CD4-positive, alpha-beta T cell treated with Interleukin-17A for 1 hour (primary cell): Measurements from ENCODE around the gene TEX22.

ENCODE experiments used
- DNase-seq: peaks from one replicate; pipeline ENCODE4 v3.0.0-alpha.2; 2020

The TEX22 gene

GRCh38 chr14:105422695-105423487 is 24.6 kb downstream of the TEX22 start:
- DNase-seq, result no peak

- no peak for DNase-seq
Observed at GRCh38 chr14:105423488-105424195, 25.3 kb downstream of the TEX22 start.

- DNase-seq, result no peak
Observed at GRCh38 chr14:105424861-105425260, 26.5 kb downstream of the TEX22 start.

DNA sequence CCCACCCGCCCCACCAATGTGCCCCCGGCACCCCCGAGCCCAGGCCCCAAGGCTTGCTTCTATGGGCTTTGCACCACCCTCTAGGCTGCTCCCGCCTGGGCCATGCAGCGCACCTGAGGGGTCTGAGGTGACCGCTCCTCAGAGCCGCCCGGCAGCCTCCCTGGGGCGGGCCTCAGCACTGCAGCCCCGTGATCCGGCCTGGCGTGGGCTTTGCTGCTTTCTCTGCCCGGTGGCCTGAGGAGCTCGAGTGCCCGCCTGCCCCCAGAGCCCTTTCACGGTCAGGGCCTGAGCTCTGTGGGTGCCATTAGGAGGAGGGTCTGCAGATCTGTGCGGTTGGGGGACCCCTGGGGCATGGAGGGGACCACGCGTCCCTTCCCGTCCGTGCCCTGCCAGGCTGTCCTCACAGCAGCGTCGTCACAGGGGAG is 27.5 kb downstream of the TEX22 start:
- no peak for DNase-seq

- no peak for DNase-seq
Observed at GRCh38 chr14:105426416-105427130, 28.2 kb downstream of the TEX22 start.

- DNase-seq, result no peak
Observed at GRCh38 chr14:105427412-105427811, 29.1 kb downstream of the TEX22 start.

DNA sequence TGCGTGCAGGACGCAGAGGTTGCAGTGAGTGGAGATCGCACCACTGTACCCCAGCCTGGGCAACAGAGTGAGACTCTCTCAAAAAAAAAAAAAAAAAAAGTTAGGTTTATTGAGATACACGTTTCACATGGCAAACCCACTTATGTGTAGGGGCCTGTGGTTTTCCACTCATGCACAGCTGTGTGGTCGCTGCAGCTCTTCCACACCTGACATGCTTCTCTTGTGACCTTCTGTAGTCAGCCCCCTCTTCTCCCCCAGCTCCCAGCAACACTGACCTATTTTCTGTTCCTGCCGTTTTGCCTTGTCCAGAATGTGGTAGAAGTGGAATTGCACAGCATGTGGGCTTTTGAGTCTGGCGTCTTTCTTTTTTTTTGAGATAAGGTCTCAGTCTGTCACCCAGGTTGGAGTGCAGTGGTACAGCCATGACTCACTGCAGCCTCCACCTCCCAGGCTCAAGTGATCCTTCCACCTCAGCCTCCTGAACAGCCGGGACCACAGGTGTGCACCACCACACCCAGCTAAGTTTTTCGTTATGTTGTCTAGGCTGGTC is 29.7 kb downstream of the TEX22 start:
- DNase-seq, result no peak

- no peak for DNase-seq
Observed at GRCh38 chr14:105430042-105430441, 31.7 kb downstream of the TEX22 start.

DNA sequence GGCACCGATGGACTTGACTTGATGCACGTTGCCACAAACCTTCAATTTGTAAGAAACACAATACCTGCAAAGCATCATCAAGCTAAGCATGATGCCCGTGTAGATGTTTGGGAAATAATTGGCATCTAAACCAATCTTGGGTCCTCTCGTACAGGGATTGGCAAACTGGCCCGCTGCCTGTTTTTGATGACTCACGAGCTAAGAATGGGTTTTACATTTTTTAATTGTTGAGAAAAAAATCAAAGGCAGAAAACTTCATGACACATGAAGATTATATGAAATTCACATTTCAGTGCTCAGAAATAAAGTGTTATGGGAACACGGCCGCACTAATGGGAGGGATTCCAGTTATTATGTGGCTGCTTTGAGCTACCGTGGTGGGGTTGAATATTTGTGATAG is 32.2 kb downstream of the TEX22 start:
- no peak for DNase-seq

- DNase-seq, result no peak
Observed at GRCh38 chr14:105431256-105431655, 32.9 kb downstream of the TEX22 start.

GRCh38 chr14:105432657-105433056 is 34.3 kb downstream of the TEX22 start:
- DNase-seq, result no peak

- no peak for DNase-seq
Observed at GRCh38 chr14:105433161-105433605, 34.8 kb downstream of the TEX22 start.

GRCh38 chr14:105436402-105436801 is 38.1 kb downstream of the TEX22 start:
- no peak for DNase-seq

DNA sequence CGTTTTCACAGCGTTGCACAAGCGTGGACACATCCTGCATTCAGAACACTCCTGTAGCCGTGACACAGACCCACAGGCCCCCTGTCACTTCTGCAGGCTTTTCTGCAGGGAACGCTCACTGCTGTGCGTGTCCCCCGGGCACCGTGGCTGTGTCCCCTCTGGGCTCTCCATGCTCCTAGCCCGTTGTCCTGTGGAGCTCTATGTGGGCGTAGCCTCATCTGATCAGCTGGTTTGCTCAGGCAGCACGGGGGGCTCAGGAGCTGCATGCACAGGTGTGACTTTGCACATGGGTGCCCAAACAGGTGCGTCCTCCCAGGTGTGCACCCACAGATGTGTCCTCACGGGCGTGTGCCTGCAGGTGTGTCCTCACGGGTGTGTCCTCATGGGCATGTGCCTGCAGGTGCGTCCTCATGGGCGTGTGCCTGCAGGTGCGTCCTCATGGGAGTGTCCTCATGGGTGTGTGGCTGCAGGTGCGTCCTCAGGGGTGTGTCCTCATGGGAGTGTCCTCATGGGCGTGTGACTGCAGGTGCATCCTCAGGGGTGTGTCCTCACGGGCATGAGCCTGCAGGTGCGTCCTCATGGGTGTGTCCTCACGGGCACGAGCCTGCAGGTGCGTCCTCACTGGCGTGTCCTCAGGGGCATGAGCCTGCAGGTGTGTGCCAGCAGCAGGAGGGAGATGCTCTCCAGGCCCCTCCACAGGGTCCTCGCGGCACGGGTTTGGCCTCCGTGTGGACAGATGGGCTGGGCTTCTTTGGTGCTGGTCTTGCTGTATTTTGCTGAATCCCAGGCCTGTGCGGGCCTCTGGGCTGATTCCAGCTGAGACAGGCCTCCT is 38.8 kb downstream of the TEX22 start:
- no peak for DNase-seq

GRCh38 chr14:105437723-105438500 is 39.6 kb downstream of the TEX22 start:
- no peak for DNase-seq

DNA sequence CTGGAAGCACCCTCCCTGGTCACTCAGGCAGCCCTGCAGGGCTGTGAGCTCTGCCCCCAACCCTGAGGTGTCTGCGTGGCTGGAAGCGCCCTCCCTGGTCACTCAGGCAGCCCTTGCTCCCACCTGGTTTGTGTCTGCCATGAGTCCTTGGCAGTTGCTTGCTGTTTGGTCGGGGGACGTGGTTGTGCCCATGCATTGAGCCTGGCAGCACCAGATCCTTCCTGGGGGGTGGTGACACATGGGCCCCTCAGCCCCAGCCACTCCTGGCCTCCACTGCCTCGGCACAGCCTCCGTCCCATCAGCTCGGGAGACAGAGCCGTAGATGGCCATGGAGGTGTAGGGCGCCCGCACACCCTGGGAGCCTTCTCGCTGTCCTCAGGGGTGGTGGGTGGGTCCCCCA is 40.8 kb downstream of the TEX22 start:
- DNase-seq, result no peak

GRCh38 chr14:105439710-105440553 is 41.6 kb downstream of the TEX22 start:
- no peak for DNase-seq

- no peak for DNase-seq
Observed at GRCh38 chr14:105440554-105440900, 42.2 kb downstream of the TEX22 start.

DNA sequence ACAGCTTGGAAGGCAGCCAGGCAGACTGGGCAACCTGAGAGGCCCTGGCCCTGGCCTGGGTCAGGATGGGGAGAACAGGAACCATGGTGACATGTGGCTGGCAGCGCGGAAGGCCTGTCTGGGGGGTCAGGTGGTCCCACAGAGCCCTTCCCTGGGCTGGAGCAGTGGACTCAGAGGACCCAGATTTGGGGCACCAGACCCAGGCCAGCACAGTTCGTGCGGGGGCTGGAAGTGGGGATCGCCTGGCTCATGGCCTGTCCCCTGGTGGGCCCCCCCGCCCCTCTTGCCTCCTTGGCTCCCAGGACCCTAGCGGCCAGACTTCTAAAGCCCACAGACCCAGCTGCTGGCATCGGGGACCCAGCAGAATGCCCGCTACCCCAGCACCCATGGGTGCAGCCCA is 42.7 kb downstream of the TEX22 start:
- DNase-seq, result no peak

- DNase-seq, result no peak
Observed at GRCh38 chr14:105442125-105442524, 43.8 kb downstream of the TEX22 start.

DNA sequence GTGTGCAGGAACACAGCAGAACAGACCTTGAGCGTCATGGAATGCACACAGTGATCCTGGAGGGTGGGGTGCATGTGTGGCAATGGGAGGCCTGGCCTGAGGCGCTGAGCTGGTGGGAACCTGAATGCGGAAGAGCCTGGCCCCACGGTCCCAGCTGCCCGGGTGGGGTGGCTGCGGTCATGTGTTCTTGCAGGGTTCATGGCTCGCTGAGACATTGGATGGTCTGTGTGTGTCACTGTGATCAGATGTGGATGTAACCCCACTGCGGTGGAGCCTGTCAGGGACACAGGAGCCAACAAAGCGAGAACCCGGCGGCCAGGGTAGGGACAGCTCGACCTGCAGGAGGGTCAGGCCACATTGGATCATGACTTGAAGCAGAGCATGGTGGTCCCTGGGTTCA is 44.5 kb downstream of the TEX22 start:
- no peak for DNase-seq
